HepG2 (cell line): ENCODE data around the gene CARMIL3.
"Not testable (repeated sequence)": the region's sequence is repeated elsewhere in the genome, so short reads cannot be mapped to it uniquely, and the experiment has no call there.

Experiments used
- ARID2 ChIP-seq: sonication (generic); formaldehyde crosslinking; IDR thresholded peaks from 2 replicates; pipeline ENCODE4 v1.8.1; 2022; ENCODE audit warnings: mild to moderate bottlenecking, missing genetic modification reagents, borderline replicate concordance
- CTCF ChIP-seq: sonication (generic); formaldehyde crosslinking; IDR thresholded peaks from 2 replicates; pipeline ENCODE4 v1.5.0; 2020; ENCODE audit warnings: mild to moderate bottlenecking, missing genetic modification reagents, moderate library complexity
- FLYWCH1 ChIP-seq: sonication (generic); formaldehyde crosslinking; IDR thresholded peaks from 2 replicates; pipeline ENCODE4 v1.8.1; 2023; ENCODE audit warnings: mild to moderate bottlenecking, missing genetic modification reagents
- FOSL1 ChIP-seq: sonication (generic); formaldehyde crosslinking; IDR thresholded peaks from 2 replicates; pipeline ENCODE4 v1.9.0; 2021; ENCODE audit warnings: missing genetic modification reagents, borderline replicate concordance
- GTF2F1 ChIP-seq: fragments of 150-350 bp; IDR thresholded peaks from 2 replicates; pipeline ENCODE4 v1.6.1; 2014; ENCODE audit warnings: low read length
- SIN3A ChIP-seq: IDR thresholded peaks from 2 replicates; pipeline ENCODE4 v1.6.1; 2011; ENCODE audit warnings: low read depth, mild to moderate bottlenecking, control low read depth, low read length, borderline replicate concordance
- ZBTB21 ChIP-seq: sonication (generic); formaldehyde crosslinking; IDR thresholded peaks from 2 replicates; pipeline ENCODE4 v1.4.0; 2020; ENCODE audit warnings: missing genetic modification reagents
- ZBTB4 ChIP-seq: sonication (generic); formaldehyde crosslinking; IDR thresholded peaks from 2 replicates; pipeline ENCODE4 v1.4.0; 2020; ENCODE audit warnings: missing genetic modification reagents, mild to moderate bottlenecking, borderline replicate concordance
- ZNF572 ChIP-seq: sonication (generic); formaldehyde crosslinking; IDR thresholded peaks from 2 replicates; pipeline ENCODE4 v1.5.1; 2020; ENCODE audit warnings: mild to moderate bottlenecking, missing genetic modification reagents

DNA sequence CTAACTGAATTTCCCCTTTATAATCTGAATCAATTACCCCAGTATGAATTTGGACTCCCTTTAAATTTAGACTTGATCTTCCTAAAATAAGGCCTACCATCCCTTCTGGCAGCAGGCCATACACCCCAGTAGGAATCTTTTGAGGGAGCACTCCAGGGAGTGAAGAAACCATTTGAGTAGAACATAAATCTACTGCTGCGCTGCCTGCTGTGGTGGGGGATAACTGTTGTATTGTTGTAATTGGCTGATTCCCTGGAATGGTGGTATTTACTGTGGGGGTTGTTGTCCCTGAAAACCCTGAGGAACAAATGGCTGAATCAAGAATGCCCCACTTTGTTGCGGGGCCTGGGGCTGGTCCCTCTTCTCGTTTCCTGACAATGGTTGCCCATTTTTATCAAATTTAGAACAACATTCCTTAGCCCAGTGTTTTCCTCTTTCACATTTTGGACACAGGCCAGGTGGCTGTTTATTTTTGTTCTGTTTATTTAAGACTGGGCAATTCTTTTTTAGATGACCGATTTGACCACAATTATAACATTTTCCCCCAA lies 39.0 kb upstream of the CARMIL3 start:
- not testable (repeated sequence) for TF ChIP-seq FLYWCH1 (CRISPR knock-in tag); SIN3A; ZBTB21 (CRISPR knock-in tag); GTF2F1; ARID2 (CRISPR knock-in tag); ZBTB4 (CRISPR knock-in tag); CTCF (CRISPR knock-in tag); ZNF572 (CRISPR knock-in tag); FOSL1 (CRISPR knock-in tag)
